22Rv1 (cell line): ENCODE measurements around the gene SNIP1.

Experiments
- ZFX ChIP-seq: fragments of 450-650 bp; IDR thresholded peaks from 2 replicates; pipeline ENCODE4 v1.6.1; 2017; ENCODE audit warnings: antibody characterized with exemption, borderline replicate concordance
- TF ChIP-seq, protein P1 (sequence below): fragments of 450-650 bp; IDR thresholded peaks from 2 replicates; pipeline ENCODE4 v1.5.1; 2017; ENCODE audit warnings: mild to moderate bottlenecking

- TF ChIP-seq, protein P1, sequence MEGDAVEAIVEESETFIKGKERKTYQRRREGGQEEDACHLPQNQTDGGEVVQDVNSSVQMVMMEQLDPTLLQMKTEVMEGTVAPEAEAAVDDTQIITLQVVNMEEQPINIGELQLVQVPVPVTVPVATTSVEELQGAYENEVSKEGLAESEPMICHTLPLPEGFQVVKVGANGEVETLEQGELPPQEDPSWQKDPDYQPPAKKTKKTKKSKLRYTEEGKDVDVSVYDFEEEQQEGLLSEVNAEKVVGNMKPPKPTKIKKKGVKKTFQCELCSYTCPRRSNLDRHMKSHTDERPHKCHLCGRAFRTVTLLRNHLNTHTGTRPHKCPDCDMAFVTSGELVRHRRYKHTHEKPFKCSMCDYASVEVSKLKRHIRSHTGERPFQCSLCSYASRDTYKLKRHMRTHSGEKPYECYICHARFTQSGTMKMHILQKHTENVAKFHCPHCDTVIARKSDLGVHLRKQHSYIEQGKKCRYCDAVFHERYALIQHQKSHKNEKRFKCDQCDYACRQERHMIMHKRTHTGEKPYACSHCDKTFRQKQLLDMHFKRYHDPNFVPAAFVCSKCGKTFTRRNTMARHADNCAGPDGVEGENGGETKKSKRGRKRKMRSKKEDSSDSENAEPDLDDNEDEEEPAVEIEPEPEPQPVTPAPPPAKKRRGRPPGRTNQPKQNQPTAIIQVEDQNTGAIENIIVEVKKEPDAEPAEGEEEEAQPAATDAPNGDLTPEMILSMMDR: no peak
- no peak for TF ChIP-seq ZFX
These were observed 45.8 kb upstream of the SNIP1 start for GRCh38 chr1:37599940-37600339.
